Kidney (tissue), 14 donors: ENCODE results near the gene C9orf85. TPM values are rescaled to one million over a fixed set of nuclear protein-coding genes. Genes with fewer than 3 reads are reported as not detected.
"Not testable (repeated sequence)": the region's sequence is repeated elsewhere in the genome, so short reads cannot be mapped to it uniquely, and the experiment has no call there.

Experiments
- DNase-seq, 5 donors: peaks; one replicate each; pipeline ENCODE4 v3.0.0-alpha.2; 2013 to 2020
- FAIRE-seq: peaks from 2 replicates; lab custom pipeline; 2012; peaks lifted over from hg19 to GRCh38; lab: Jason Lieb, UNC
- H3K27ac ChIP-seq, 2 donors: one replicate each; pipeline ENCODE4 v1.7.0; 2013; ENCODE audit warnings: low read depth in 2 of 2, low read length in 2 of 2, inconsistent platforms in 1 of 2
- H3K27me3 ChIP-seq: one replicate; pipeline ENCODE4 v1.7.1; 2013; ENCODE audit warnings: low read length, inconsistent platforms; ENCODE audit not compliant: control insufficient read depth, insufficient read depth
- H3K36me3 ChIP-seq, 3 donors: one replicate each; pipeline versions ENCODE4 v1.7.0 to v1.7.1; 2013; ENCODE audit warnings: low read length in 3 of 3, control low read depth in 1 of 3, inconsistent platforms in 1 of 3; ENCODE audit not compliant: insufficient read depth in 3 of 3, control insufficient read depth in 2 of 3
- H3K4me1 ChIP-seq, 3 donors: one replicate each; pipeline versions ENCODE4 v1.7.0 to v1.7.1; 2013; ENCODE audit warnings: low read length in 3 of 3, inconsistent platforms in 1 of 3, low read depth in 1 of 3; ENCODE audit not compliant: control insufficient read depth in 2 of 3, insufficient read depth in 2 of 3
- H3K4me3 ChIP-seq, 3 donors: one replicate each; pipeline versions ENCODE4 v1.7.0 to v1.8.1; 2013; ENCODE audit warnings: low read length in 3 of 3, control low read depth in 1 of 3, inconsistent platforms in 1 of 3
- H3K9ac ChIP-seq, 3 donors: one replicate each; pipeline versions ENCODE4 v1.7.0 to v1.7.1; 2013; ENCODE audit warnings: low read length in 3 of 3, control low read depth in 1 of 3, inconsistent platforms in 1 of 3
- H3K9me3 ChIP-seq, 3 donors: one replicate each; pipeline versions ENCODE4 v1.7.0 to v1.7.1; 2013; ENCODE audit warnings: low read length in 3 of 3, control low read depth in 1 of 3, inconsistent platforms in 1 of 3; ENCODE audit not compliant: control insufficient read depth in 2 of 3, insufficient read depth in 1 of 3
- CTCF ChIP-seq: IDR thresholded peaks from 3 replicates; pipeline ENCODE4 v1.5.1; 2012; ENCODE audit warnings: mild to moderate bottlenecking, moderate library complexity, borderline replicate concordance; ENCODE audit not compliant: insufficient read depth; ENCODE audit errors: extremely low read depth
- intact Hi-C: fragments of 100-400 bp; cut with DNase I; formaldehyde crosslinking; loops from one replicate; pipeline ENCODE4 v1.11.1; 2022
- polyA plus RNA-seq: library from polyadenylated mRNA; stranded (reverse); fragments of 350-450 nt; fragmentation: Illumina TruSeq; extraction: RNeasy Lipid Tissue Mini Kit (QIAGEN cat#74804); gene quantifications from one replicate; pipeline ENCODE4 v1.2.3, GENCODE V29; 2014; ENCODE audit warnings: low read depth, low replicate concordance; ENCODE audit not compliant: insufficient read depth
- total RNA-seq: library from RNA; stranded (reverse); fragmentation: NEBNext Ultra II Directional; extraction: Animal tissue kit (Norgen Biotek cat#: 25700); gene quantifications from one replicate; pipeline ENCODE4 v1.2.1, GENCODE V29; 2021
- donor health status: control.
- donor health status: control.
- donor health status: control.
- donor health status: control.
- donor health status: control.
- donor health status: DM: yes; HTN: yes; CAD: no.
- donor health status: Normal renal cell carcinoma (clear cell type).

The C9orf85 gene
- total and polyA plus RNA-seq, 2 donors from 2014 or later, result 7.0 to 8.1 TPM

DNA sequence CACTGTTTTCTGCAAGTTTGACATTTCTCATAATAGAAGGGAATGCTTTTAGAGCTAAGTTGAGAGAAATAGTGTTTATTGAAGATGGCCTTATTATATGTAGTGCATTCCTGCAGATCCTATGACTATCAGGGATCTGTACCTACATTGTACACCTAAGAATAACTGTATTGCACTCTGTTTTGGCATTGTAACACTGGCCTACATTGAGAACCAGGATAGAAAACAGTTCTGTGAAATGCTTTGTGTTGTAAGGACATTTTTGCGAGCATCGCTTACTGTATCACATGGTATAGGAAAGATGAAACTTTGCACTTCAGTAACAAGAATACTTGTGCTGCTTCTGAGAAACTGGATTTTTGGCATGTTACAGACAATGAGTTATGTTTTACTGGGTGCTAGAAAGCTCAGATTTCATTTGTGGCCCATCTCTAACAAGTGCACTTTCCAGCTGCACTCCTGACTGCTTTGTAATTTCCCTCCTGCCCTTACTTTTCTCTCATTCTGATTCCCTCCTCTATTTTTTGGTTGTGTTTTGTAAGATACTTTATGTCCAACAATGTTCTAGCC is 30.6 kb downstream of the C9orf85 start:
- peak in 2 of 5 donors; percentile 29 to 31 for DNase-seq
- H3K9me3 ChIP-seq, result no peaks in the 10 kb centered on the region
- no peak overlapping the region for H3K27ac ChIP-seq
- H3K4me3 ChIP-seq, result no peak overlapping the region
- no peaks in the 10 kb centered on the region for H3K36me3 ChIP-seq
- no peak overlapping the region for H3K9ac ChIP-seq
- H3K27me3 ChIP-seq, result no peaks in the 10 kb centered on the region
- no peak for FAIRE-seq
- peaks cover 0 to 6% (median 0%) of the 10 kb centered on the region in 3 donors for H3K4me1 ChIP-seq
- no peak for TF ChIP-seq CTCF
- intact Hi-C loops, result no loop called here

- Histone ChIP-seq H3K4me3 (no peak overlapping the region), H3K4me1 (peaks cover 0 to 6% (median 0%) of the 10 kb centered on the region in 3 donors), H3K36me3 (no peaks in the 10 kb centered on the region), H3K9me3 (no peaks in the 10 kb centered on the region), H3K27me3 (no peaks in the 10 kb centered on the region), H3K27ac (peak overlapping the region in 1 of 2 donors; percentile 55), H3K9ac (no peak overlapping the region)
- intact Hi-C loops, result no loop called here
- DNase-seq (no peak), FAIRE-seq (peak; percentile 46)
- TF ChIP-seq CTCF, result no peak
These were observed 33.4 kb downstream of the C9orf85 start for GRCh38 chr9:71944754-71945375.

- DNase-seq, H3K27ac ChIP-seq, FAIRE-seq, H3K9me3 ChIP-seq, H3K9ac ChIP-seq, H3K27me3 ChIP-seq, H3K4me3 ChIP-seq, H3K4me1 ChIP-seq, H3K36me3 ChIP-seq, intact Hi-C loops: not testable (repeated sequence)
These were observed 43.2 kb downstream of the C9orf85 start for GRCh38 chr9:71954652-71955051.

DNA sequence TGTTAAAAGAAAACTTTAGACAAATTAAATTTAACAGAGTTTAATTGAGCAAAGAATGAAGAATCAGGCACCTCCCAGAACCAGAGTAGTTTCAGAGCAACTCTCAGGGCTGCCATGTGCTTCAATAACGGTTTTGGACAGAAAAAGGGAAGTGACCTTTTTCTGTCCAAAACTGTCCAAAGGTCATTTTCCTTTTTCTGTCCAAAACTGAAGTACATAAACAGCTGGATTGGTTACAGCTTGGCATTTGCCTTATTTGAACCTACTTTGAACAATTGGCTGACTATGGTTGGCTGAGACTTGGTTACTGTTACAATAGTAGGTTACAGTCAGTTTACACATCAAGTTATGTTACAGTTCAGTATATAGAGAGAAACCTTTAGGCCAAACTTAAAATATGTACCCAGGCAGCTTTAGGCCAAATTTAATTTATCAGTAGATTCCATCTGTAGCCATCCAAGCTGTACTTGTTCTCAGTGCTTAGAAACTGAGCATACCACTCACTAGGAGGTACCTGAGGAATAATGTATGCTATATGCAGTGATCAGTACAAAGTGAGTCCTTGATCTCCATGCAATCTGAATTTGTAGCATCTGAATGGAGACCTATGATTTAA is 44.0 kb downstream of the C9orf85 start:
- no peaks in the 10 kb centered on the region for H3K27me3 ChIP-seq
- intact Hi-C loops, result no loop called here
- H3K36me3 ChIP-seq, result peaks cover 0 to 6% (median 0%) of the 10 kb centered on the region in 3 donors
- no peak overlapping the region for H3K4me3 ChIP-seq
- DNase-seq (no peak), FAIRE-seq (no peak)
- H3K9me3 ChIP-seq, result no peaks in the 10 kb centered on the region
- H3K9ac ChIP-seq, result no peak overlapping the region
- no peak for TF ChIP-seq CTCF
- H3K27ac ChIP-seq, result no peak overlapping the region
- no peaks in the 10 kb centered on the region for H3K4me1 ChIP-seq
